Fibroblast of skin of abdomen (primary cell): ENCODE data around the gene CFAP119.

Experiments
- DNase-seq: peaks from one replicate; pipeline ENCODE4 v3.0.0-alpha.2; 2013

Gene CFAP119

DNA sequence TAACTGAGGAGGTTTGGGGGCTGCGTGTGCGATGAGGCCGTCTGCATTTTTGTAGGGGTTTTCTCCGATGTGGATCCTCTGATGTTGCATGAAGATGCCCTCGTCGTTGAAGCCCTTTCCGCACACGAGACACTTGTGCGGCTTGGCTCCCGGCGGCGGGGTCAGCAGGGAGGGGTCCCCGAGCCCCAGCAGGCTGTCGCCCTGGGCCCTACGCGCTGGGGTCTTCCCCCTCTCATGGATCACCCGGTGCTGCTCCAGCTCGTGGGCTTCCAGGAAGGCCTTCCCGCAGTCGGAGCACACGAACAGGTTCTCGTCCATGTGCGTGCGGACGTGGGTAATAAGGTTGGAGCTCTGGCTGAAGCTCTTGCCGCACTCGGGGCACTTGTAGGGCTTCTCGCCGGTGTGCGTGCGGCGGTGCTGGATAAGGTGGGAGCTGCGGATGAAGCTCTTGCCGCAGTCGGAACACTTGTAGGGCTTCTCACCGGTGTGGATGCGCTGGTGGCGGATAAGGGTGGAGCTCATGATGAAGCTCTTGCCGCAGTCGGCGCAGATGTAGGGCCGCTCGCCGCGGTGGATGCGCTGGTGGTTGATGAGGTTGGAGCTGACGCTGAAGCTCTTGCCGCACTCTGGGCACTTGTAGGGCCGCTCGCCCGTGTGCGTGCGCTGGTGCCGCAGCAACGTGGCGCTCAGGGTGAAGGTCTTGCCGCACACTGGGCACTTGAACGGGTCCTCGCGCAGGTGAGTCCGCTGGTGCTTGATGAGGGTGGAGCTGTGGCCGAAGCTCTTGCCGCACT is 20.8 kb upstream of the CFAP119 start:
- DNase-seq: no peak

GRCh38 chr16:30780549-30780948 is 18.7 kb upstream of the CFAP119 start:
- no peak for DNase-seq

DNA sequence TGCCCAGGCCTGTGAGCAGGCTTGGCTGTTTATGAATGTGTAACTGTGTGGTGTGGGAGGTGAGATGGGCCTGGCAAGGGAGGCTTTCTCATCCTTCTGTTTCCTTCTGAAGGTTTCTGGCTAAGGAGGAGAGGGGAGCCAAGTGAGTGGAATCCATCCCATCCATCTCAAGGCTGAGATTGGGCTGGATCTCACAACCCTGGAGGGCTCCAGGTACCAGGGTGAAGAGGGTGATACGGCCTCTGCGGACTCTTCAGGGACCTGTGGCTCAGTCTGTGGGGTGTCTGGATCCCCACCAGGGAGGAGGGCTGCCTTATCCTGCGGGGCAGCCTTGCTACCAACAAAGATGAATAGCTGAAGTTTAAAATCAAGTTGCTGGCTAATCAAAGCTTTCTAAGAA is 18.2 kb upstream of the CFAP119 start:
- no peak for DNase-seq

- DNase-seq: no peak
Observed at GRCh38 chr16:30779596-30779995, 17.7 kb upstream of the CFAP119 start.

- DNase-seq: no peak
Observed at GRCh38 chr16:30778549-30779244, 16.8 kb upstream of the CFAP119 start.

GRCh38 chr16:30777591-30778297 is 15.9 kb upstream of the CFAP119 start:
- DNase-seq: no peak

GRCh38 chr16:30775392-30776188 is 13.7 kb upstream of the CFAP119 start:
- DNase-seq: peak; percentile 84

DNA sequence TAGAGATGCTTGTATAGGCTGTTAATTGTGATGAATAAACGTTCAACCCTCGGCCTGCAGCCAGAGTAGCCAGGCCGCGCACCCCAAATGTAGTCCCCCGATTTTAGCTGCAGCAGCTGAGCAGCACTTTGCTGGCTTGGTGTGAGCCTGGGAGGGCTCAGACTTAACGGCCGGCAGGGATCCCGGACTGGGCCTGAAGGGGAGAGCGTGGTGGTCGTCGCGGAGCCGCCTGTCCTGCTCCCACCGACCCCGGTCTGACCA is 13.2 kb upstream of the CFAP119 start:
- no peak for DNase-seq

GRCh38 chr16:30774367-30775130 is 12.7 kb upstream of the CFAP119 start:
- no peak for DNase-seq

DNA sequence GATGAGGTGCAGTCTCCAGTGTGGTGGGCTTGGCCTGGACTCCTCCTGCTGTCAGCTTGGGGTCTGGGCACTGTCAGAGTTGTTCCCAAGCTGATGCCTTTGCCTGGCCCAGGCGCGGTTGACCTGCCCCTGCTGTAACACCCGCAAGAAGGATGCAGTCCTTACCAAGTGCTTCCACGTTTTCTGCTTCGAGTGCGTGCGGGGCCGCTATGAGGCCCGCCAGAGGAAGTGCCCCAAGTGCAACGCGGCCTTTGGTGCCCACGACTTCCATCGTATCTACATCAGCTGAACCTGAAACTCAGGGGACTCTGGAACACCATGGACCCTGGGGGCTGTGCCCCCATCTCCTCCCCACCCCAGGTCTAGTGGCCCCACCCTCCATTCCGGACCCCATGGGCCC is 12.0 kb upstream of the CFAP119 start:
- DNase-seq: no peak

DNA sequence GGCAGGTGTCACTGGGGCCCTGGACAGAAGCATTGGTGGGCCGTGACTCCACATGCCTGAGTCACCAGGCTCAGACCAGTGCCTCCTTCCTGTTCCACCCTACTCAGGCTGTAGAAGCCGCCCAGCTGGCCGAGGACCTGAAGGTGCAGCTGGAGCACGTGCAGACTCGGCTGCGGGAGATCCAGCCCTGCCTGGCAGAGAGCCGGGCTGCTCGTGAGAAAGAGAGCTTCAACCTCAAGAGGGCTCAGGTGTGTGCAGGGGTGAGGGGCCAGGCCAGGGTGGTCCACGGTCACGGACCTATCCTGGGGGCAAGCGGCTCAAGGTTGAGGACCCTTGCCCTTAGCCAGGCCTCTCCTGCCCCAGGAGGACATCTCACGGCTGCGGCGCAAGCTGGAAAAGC is 9.9 kb upstream of the CFAP119 start:
- no peak for DNase-seq

GRCh38 chr16:30769379-30770089 is 7.7 kb upstream of the CFAP119 start:
- no peak for DNase-seq

- DNase-seq: no peak
Observed at GRCh38 chr16:30768583-30769181, 6.8 kb upstream of the CFAP119 start.

DNA sequence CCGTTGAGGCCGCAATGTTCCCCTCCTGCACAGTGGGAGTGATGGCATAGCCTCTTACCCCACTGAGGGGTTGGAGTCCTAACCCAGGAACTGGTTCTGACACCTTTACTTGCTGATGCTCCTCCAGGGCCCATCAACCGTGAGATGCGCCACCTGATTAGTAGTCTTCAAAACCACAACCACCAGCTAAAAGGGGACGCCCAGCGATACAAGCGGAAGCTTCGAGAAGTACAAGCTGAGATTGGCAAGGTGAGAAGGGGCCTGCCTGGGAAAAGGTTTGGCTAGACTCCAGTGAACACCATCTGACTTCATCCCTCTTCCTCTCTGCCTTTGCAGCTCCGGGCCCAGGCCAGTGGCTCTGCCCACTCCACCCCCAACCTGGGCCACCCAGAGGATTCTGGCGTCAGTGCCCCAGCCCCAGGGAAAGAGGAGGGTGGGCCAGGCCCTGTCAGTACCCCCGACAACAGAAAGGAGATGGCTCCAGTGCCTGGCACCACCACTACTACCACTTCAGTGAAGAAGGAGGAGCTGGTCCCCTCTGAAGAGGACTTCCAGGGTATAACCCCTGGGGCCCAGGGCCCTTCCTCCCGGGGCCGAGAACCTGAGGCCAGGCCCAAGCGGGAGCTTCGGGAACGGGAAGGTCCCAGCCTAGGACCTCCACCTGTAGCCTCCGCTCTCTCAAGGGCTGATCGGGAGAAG is 6.1 kb upstream of the CFAP119 start:
- no peak for DNase-seq

GRCh38 chr16:30766933-30767284 is 5.0 kb upstream of the CFAP119 start:
- DNase-seq: no peak

DNA sequence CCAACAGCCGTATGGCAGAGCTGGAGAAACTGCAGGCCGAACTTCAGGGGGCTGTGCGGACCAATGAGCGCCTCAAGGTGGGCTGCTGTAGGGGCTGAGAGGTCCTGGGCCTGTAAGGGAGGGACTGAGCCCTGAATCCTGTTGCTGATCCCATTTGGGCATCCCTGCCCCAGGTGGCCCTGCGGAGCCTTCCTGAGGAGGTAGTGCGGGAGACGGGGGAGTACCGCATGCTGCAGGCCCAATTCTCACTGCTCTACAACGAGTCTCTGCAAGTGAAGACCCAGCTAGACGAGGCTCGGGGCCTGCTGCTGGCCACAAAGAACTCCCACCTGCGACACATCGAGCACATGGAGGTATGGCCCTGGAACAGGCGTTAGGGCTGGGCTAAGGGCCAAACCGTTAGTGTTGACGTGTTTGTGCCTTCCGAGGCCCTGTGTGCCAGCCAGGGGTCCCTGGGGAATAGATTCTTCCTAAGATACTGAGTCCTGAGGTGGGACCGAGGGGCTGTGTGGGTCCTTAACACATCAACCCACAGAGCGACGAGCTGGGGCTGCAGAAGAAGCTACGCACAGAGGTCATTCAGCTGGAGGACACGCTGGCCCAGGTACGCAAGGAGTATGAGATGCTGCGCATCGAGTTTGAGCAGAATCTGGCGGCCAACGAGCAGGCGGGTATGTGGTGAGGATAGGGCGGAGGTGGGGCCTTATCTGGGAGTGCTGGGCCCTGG is 4.5 kb upstream of the CFAP119 start:
- DNase-seq: no peak

DNA sequence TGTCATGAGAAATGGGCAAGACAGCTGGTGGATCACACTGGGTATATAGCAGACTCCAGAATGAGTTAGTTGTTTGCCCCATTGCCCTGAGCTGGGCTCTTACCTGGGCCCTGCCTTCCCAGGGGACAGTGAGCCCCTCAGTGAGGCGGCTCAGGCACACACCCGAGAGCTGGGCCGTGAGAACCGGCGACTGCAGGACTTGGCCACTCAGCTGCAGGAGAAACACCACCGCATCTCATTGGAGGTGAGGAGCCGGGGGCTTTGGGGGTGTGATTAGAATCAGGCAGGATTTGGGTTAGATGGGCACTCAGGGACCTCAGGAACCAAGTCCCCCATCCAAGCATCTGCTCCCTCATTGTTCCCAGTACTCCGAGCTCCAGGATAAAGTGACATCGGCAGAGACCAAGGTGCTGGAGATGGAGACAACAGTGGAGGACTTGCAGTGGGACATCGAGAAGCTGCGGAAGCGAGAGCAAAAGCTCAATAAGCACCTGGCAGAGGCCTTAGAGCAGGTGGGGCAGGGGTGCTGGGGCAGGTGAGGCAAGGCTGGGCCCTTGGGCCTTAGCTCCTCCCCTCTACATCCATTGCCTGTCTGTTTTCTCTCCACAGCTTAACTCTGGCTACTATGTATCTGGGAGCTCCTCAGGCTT is 3.1 kb upstream of the CFAP119 start:
- DNase-seq: no peak

GRCh38 chr16:30764086-30764485 is 2.2 kb upstream of the CFAP119 start:
- DNase-seq: no peak

DNA sequence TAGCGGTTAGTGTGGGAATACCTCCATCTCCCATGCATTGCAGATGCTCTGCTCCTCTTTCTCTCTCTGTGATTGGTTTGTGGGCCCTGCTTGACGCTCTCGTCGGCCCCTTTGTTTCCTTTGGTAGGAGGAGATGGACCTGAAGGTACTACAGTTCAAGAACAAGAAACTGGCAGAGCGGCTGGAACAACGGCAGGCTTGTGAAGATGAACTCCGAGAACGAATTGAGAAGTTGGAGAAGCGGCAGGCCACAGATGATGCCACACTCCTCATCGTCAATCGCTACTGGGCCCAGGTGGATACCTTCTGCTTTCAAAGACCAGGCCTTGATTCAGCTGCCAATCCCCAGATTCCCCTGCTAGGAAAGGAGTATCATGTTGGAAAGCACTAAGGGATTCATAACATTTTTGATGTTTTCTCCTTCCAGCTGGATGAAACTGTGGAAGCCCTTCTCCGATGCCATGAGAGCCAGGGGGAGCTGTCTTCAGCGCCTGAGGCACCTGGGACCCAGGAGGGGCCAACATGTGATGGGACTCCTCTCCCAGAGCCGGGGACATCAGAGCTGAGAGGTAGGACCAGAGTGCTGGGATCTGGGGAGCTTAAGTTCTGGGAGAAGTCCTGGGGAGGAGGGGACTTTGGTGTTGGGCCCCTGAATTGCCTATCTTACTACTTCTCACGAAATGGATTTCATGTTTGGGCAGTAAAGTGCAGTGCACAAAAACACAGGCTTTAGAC is 1.3 kb upstream of the CFAP119 start:
- DNase-seq: no peak
